Stimulated activated CD4-positive, alpha-beta T cell treated with anti-CD3 and anti-CD28 coated beads, TNF-alpha, amount 100 ng/mL, for 4 hours (primary cell): ENCODE data around the gene B4GALNT4.
"Not testable (repeated sequence)": the region's sequence is repeated elsewhere in the genome, so short reads cannot be mapped to it uniquely, and the experiment has no call there.

Source experiments
- DNase-seq, 3 experiments: peaks; one replicate each; pipeline ENCODE4 v3.0.0-alpha.2; 2020; ENCODE audit warnings: low read depth in 3 of 3

Gene B4GALNT4

DNA sequence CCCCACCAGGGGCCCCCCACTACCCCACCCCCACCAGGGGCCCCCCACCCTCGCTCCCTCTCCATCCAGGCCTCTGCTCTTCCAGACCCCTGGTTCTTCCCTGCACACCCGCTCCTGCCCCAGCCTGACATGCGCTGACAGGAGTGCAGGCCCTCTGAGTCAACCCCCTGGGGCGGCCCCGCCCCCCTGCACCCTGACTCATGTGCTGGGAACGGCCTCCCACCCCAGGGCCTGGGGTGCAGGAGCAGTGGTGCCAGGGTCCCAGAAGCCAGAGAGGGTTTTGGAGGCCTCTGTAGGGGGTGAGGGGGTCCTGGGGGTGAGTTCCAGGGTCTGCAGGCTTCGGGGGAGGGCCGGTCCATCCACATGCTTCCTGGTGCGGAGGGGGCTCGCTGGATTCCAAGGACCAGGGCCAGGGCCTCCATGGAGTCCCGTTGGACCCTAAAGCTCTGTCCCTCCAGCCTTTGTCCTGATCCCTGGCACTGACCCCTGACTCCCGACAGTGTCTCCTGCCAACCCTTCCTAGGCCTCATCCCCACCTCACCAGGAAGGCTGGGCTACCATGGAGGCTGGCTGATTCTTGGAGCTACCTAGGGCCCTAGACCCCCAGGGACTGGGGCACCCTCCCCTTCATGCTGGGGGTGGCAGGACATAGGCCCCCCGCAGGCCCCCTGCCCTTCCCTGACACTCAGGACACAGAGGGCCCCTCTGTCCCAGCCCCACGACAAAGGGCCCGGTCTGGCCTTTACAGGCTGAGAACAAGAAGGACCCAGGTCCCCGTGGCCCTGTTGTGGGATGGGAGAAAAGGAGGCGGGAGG is 24.1 kb downstream of the B4GALNT4 start:
- DNase-seq = no peak

DNA sequence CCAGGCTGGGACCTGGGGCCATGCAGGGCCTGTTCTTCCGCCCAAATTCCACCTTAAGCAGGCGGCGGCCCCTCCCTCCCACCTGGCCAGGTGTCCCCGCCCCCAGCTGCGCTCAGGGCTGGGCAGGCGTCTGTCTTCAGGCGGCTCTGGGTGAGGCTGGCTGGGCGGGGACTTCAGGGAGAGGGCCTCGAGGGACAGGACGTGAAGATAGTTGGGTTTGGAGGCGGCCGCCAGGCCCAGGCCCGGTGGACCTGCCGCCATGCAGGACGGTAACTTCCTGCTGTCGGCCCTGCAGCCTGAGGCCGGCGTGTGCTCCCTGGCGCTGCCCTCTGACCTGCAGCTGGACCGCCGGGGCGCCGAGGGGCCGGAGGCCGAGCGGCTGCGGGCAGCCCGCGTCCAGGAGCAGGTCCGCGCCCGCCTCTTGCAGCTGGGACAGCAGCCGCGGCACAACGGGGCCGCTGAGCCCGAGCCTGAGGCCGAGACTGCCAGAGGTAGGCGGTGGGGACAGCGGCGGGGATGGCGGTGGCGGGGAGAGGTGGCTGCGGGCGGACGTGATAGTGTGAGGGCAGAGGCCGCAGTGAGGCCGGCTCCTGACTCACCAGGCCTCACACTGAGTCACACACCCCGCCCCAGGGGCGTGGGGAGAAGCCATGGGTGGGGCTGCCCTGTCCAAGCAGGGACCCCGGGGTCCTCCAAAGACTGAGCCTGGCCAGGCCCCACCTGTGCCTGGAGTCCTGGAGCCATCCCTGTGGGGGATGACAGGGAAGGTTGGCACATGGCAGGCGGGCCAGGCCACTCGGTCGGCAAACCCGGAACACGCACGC is 24.9 kb downstream of the B4GALNT4 start, which contains the start of gene PKP3:
Gene PKP3, plus strand, starts transcription at position 176 of the 824 bp plus-strand sequence. Its CDS starts 84 bp downstream, at position 260.
- no peak for DNase-seq

GRCh38 chr11:394858-395655 is 25.8 kb downstream of the B4GALNT4 start:
- no peak for DNase-seq

- no peak for DNase-seq
Measured at GRCh38 chr11:395866-396265, 26.6 kb downstream of the B4GALNT4 start.

DNA sequence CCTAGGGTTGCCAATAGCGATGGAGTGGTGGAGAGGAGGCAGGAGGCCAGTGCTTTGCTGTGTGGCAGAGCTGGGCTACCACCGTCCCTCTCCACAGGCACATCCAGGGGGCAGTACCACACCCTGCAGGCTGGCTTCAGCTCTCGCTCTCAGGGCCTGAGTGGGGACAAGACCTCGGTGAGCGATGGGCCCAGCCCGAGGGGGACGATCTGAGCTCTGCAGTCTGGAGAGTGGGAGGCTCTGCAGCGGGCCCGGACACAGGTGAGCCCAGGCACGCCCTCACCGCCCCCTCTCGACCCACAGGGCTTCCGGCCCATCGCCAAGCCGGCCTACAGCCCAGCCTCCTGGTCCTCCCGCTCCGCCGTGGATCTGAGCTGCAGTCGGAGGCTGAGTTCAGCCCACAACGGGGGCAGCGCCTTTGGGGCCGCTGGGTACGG is 27.2 kb downstream of the B4GALNT4 start:
- no peak for DNase-seq

GRCh38 chr11:396948-397548 is 27.7 kb downstream of the B4GALNT4 start:
- DNase-seq = no peak

DNA sequence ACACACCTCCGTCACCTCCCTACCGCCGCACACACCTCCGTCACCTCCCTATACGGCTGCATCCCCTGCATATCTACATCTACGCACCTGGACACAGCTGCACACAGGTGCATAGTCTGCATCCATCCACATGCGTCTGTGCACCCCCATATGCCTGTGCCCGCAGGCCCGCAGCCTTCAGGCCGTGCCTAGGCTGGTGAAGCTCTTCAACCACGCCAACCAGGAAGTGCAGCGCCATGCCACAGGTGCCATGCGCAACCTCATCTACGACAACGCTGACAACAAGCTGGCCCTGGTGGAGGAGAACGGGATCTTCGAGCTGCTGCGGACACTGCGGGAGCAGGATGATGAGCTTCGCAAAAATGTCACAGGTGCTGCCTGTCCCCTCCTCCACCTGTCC is 29.5 kb downstream of the B4GALNT4 start:
- no peak for DNase-seq

DNA sequence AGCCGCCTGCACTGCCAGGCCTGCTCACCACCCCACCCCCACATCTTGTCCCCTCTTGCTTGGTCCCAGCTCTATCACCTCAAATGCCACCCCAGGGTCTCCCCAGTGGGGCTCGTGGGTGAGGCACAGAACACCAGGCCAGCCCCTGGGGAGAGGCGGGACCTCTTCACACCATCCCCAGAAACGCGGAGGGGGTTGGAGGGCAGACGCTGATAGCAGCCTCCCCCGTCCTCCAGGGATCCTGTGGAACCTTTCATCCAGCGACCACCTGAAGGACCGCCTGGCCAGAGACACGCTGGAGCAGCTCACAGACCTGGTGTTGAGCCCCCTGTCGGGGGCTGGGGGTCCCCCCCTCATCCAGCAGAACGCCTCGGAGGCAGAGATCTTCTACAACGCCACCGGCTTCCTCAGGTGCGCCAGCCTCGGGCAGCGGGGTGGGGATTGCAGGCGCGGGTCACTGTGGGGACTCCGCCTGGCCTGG is 30.5 kb downstream of the B4GALNT4 start:
- no peak for DNase-seq

DNA sequence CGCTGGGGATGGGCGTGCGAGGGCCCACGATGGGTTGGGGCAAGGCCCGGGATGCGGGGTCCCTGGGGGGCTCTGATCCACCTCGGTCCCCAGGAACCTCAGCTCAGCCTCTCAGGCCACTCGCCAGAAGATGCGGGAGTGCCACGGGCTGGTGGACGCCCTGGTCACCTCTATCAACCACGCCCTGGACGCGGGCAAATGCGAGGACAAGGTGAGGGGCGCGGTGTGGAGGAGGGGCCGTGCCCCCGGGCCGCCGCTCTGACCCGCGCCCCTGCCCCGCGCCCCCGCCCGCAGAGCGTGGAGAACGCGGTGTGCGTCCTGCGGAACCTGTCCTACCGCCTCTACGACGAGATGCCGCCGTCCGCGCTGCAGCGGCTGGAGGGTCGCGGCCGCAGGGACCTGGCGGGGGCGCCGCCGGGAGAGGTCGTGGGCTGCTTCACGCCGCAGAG is 31.0 kb downstream of the B4GALNT4 start:
- no peak for DNase-seq

DNA sequence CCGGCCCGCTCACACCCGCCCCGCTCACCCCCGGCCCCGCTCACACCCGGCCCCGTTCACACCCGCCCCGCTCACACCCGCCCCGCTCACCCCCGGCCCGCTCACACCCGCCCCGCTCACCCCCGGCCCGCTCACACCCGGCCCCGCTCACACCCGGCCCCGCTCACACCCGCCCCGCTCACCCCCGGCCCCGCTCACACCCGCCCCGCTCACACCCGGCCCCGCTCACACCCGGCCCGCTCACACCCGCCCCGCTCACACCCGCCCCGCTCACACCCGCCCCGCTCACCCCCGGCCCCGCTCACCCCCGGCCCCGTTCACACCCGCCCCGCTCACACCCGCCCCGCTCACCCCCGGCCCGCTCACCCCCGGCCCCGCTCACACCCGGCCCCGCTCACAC is 31.9 kb downstream of the B4GALNT4 start:
- not testable (repeated sequence) for DNase-seq

DNA sequence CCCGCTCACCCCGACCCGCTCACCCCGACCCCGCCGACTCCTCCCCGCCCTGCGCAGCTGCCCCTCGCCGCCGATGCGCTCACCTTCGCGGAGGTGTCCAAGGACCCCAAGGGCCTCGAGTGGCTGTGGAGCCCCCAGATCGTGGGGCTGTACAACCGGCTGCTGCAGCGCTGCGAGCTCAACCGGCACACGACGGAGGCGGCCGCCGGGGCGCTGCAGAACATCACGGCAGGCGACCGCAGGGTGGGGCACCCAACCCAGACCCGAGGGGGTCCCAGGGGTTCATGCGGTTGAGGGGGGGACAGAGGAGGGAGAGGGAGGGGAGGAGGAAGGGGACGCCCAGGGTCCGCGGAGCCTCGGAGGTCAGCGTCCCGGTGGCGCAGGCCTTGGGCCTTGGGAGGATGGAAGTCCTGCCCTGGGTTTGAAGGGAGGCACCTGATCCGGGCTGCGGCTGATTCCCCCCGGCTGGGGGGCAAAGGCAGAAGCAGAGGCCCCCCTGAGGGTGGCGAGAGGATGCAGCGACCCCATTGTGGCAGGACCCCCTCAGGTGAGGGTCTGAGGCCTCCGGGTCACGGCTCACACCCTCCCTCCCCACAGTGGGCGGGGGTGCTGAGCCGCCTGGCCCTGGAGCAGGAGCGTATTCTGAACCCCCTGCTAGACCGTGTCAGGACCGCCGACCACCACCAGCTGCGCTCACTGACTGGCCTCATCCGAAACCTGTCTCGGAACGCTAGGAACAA is 33.9 kb downstream of the B4GALNT4 start:
- DNase-seq = no peak

DNA sequence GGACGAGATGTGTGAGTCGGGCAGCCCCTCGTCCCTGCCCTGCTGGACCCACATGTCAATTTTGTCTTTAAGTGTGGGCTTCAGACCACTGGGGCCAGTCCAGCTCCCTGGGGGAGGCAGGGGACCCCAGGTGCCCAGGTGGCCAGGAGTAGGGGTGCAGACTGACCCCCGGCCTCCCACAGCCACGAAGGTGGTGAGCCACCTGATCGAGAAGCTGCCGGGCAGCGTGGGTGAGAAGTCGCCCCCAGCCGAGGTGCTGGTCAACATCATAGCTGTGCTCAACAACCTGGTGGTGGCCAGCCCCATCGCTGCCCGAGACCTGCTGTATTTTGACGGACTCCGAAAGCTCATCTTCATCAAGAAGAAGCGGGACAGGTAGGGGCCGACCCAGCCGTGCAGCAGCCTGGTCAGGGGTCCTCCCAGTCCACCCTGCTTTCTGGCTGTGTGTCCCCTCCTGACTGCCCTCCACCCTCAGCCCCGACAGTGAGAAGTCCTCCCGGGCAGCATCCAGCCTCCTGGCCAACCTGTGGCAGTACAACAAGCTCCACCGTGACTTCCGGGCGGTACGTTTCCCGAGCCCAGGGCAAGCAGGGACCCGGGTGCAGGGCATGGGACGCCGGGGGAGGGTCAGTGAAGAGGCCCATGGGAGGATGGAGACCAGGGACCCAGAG is 34.6 kb downstream of the B4GALNT4 start:
- DNase-seq = no peak

DNA sequence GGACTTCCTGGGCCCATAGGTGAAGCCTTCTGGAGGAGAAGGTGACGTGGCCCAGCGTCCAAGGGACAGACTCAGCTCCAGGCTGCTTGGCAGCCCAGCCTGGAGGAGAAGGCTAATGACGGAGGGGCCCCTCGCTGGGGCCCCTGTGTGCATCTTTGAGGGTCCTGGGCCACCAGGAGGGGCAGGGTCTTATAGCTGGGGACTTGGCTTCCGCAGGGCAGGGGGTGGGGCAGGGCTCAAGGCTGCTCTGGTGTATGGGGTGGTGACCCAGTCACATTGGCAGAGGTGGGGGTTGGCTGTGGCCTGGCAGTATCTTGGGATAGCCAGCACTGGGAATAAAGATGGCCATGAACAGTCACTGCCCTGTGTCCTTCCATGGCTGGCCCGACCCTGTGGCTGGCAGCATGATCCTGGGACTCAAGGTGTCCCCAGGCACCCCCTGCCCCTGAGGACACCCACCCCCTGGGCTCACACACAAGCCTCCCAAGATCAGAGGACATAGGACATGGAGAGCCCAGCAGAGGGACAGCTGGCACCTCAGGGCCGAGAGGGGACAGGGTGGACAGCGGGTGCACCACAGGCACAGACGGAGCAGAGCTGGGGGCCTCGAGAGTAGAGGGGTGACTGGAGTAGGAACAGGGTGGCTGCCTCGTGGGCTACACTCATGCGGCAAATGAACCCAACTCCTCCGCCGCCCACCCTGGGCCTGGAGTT is 35.4 kb downstream of the B4GALNT4 start:
- no peak for DNase-seq

DNA sequence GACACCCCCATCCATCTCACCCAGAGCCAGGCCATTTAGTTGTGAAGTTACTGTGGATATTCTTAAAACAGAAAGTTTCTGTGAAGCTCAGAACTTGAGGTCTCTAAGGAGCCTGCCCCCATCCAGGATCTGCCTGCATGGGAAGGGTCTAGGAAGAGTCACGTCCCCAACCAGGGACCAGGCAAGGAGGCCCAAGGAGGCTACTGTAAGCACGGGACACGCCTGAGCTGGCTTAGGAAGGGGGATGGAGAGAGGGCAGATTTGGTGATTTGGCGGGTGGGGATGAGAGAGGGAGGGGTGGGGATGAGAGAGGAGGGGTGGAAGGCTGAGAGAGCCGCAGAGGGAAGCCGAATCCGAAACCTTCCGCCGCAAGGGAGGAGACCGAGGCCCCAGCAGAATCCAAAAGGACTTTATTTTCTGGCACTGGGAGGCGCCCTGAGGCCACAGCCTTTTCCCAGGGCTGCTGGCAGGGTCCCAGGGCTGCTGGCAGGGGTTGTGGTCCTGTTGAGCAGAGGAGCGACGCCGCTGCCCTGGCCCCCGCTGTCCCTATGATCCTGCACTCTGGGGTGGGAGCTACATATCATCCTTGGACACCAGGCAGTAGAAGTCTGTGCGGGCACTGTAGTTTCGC is 36.1 kb downstream of the B4GALNT4 start:
- no peak for DNase-seq

GRCh38 chr11:405954-406795 is 36.9 kb downstream of the B4GALNT4 start:
- no peak for DNase-seq

DNA sequence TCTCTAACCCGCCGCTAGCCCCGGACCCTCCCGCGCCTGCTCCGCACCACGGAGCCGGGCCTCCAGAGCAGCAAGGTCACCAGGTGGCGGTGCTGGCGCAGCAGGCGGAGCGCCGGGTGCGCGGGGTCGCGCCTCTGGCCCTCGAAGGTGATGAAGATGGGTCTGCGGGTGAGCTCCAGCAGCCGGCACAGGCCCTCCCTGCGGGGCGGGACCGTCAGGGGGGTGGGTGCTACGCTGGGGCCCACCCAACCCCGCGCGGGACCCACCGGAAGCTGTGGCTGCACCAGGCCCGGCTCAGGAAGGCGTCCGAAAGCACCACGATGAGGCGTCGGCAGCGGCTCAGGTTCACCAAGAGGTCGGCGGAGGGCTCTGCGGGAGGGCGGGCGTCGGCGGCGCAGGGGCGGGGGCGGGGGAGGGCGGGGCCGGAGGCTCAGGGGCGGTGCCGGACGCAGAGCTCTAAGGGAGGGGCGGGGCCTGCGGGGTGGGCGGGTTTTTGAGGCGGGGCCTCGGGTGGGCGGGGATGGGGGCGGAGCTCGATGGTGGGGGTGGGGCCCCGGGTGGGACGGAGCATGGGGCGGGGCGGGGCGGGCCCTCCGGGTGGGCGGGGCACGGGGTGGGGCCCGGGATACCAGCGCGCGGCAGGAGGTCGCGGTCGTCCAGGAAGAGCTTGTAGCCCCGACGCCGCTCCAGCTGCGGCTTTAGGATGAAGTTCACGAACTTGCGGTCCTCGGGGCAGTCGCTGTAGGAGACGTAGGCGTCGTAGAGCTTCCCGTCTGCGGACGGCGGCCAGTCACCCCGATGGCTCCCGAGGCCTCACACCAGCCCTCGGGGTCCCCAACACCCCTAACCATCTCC is 37.7 kb downstream of the B4GALNT4 start:
- peak; percentile 75 to 80 (median 76) for DNase-seq

- DNase-seq = no peak
Measured at GRCh38 chr11:407651-408123, 38.4 kb downstream of the B4GALNT4 start.
